Fibroblast of lung (primary cell): ENCODE results near the gene RAB18. TPM values are rescaled to one million over a fixed set of nuclear protein-coding genes. Genes with fewer than 3 reads are reported as not detected.
A peak's percentile ranks its signal among the peaks of the same experiment; 100 is the strongest.
"Not testable (repeated sequence)": the region's sequence is repeated elsewhere in the genome, so short reads cannot be mapped to it uniquely, and the experiment has no call there.

Experiments used
- DNase-seq, 2 donors: peaks; one replicate each; pipeline versions ENCODE4 v3.0.0 to v3.0.0-alpha.2; 2010; ENCODE audit warnings: low read depth in 2 of 2
- H2AFZ ChIP-seq: 2 replicates; pipeline ENCODE4 v1.5.1; 2012; ENCODE audit warnings: low read length, control low read depth, inconsistent platforms
- H3K27ac ChIP-seq: 2 replicates; pipeline ENCODE4 v1.5.1; 2011; ENCODE audit warnings: low read length, control low read depth; ENCODE audit not compliant: insufficient read depth
- H3K27me3 ChIP-seq: 2 replicates; pipeline ENCODE4 v1.5.1; 2011; ENCODE audit warnings: mild to moderate bottlenecking, low read length; ENCODE audit not compliant: control insufficient read depth, insufficient read depth
- H3K36me3 ChIP-seq: 2 replicates; pipeline ENCODE4 v1.5.1; 2011; ENCODE audit warnings: low read length; ENCODE audit not compliant: control insufficient read depth, insufficient read depth
- H3K4me1 ChIP-seq: 2 replicates; pipeline ENCODE4 v1.5.1; 2011; ENCODE audit warnings: low read length; ENCODE audit not compliant: control insufficient read depth, insufficient read depth; ENCODE audit errors: extremely low read depth
- H3K4me2 ChIP-seq: 2 replicates; pipeline ENCODE4 v1.5.1; 2011; ENCODE audit warnings: low read length, control low read depth; ENCODE audit not compliant: insufficient read depth; ENCODE audit errors: extremely low read depth
- H3K4me3 ChIP-seq, 4 experiments: fragments of 200-600 bp in 1 of 4; sonication (generic) in 1 of 4; replicated peaks in 1 of 4; 2 replicates each; pipeline ENCODE4 v1.5.1; 2011 to 2016; ENCODE audit warnings: low read length in 4 of 4, low read depth in 3 of 4, mild to moderate bottlenecking in 3 of 4, control low read depth in 2 of 4, inconsistent platforms in 1 of 4, mixed read lengths in 1 of 4; ENCODE audit not compliant: insufficient read depth in 1 of 4; ENCODE audit errors: control extremely low read depth in 1 of 4
- H3K79me2 ChIP-seq: 2 replicates; pipeline ENCODE4 v1.5.1; 2012; ENCODE audit warnings: mild to moderate bottlenecking, low read length, inconsistent platforms; ENCODE audit not compliant: control insufficient read depth, insufficient read depth
- H3K9ac ChIP-seq: 2 replicates; pipeline ENCODE4 v1.5.1; 2011; ENCODE audit warnings: mild to moderate bottlenecking, low read length, control low read depth; ENCODE audit not compliant: insufficient read depth
- H3K9me3 ChIP-seq: 2 replicates; pipeline ENCODE4 v1.5.1; 2012; ENCODE audit warnings: low read depth, low read length; ENCODE audit not compliant: control insufficient read depth, insufficient read depth
- H4K20me1 ChIP-seq: 2 replicates; pipeline ENCODE4 v1.5.1; 2011; ENCODE audit warnings: low read length; ENCODE audit not compliant: control insufficient read depth, insufficient read depth; ENCODE audit errors: extremely low read depth
- CTCF ChIP-seq, 2 donors: IDR thresholded peaks in 1 of 2; conservative IDR thresholded peaks in 1 of 2; 1 replicate in 1 of 2; 2 replicates in 1 of 2; pipeline ENCODE4 v1.5.1; 2011 to 2012; ENCODE audit warnings: low read length in 2 of 2, control low read depth in 1 of 2, inconsistent platforms in 1 of 2, low read depth in 1 of 2, mild to moderate bottlenecking in 1 of 2
- EZH2 ChIP-seq: IDR thresholded peaks from 2 replicates; pipeline ENCODE4 v1.5.1; 2012; ENCODE audit warnings: low read length, control low read depth, mild to moderate bottlenecking; ENCODE audit errors: missing control alignments
- polyA plus RNA-seq, 2 donors: library from polyadenylated mRNA; depleted of rRNA in 1 of 2; stranded (reverse) in 1 of 2; unstranded in 1 of 2; fragments of >200 nt; gene quantifications; 2 replicates each; pipeline ENCODE4 v1.2.1, GENCODE V29; 2011 to 2012; ENCODE audit warnings: missing spikeins in 1 of 2
- total RNA-seq: library from RNA; depleted of rRNA; stranded (reverse); fragments of >200 nt; gene quantifications from 2 replicates; pipeline ENCODE4 v1.2.1, GENCODE V29; 2014

The RAB18 gene
- total and polyA plus RNA-seq, 2 donors (not counting 1 experiment from before 2014, with no cell fraction given) = 42.1 to 95.2 TPM

GRCh38 chr10:27500886-27501285, 3.2 kb upstream of the RAB18 start:
- H3K27me3 ChIP-seq = peaks cover 3% of the 10 kb centered on the region
- H3K4me2 ChIP-seq = no peak overlapping the region
- no peak overlapping the region for H3K4me3 ChIP-seq
- H2AFZ ChIP-seq = no peak overlapping the region
- DNase-seq = no peak
- H3K9me3 ChIP-seq = no peaks in the 10 kb centered on the region
- H4K20me1 ChIP-seq = no peaks in the 10 kb centered on the region
- H3K4me1 ChIP-seq = peaks cover 3% of the 10 kb centered on the region
- no peak overlapping the region for H3K9ac ChIP-seq
- H3K79me2 ChIP-seq = peaks cover 18% of the 10 kb centered on the region
- H3K36me3 ChIP-seq = no peaks in the 10 kb centered on the region
- TF ChIP-seq EZH2 (no peak), CTCF (conservative IDR thresholded peaks at IDR 0.05 in 1 of 2, IDR thresholded peaks at IDR 0.05 in 1 of 2; ENCODE audit: low read depth in 1 of 2, low read length in 2 of 2) (no peak)
- H3K27ac ChIP-seq = no peak overlapping the region

GRCh38 chr10:27503498-27504006, 552 bp upstream of the RAB18 start:
- peak overlapping the region; percentile 96 for H3K9ac ChIP-seq
- peak overlapping the region; percentile 98 for H3K4me2 ChIP-seq
- H3K36me3 ChIP-seq = no peaks in the 10 kb centered on the region
- H3K79me2 ChIP-seq = peaks cover 45% of the 10 kb centered on the region
- TF ChIP-seq EZH2 (no peak), CTCF (conservative IDR thresholded peaks at IDR 0.05 in 1 of 2, IDR thresholded peaks at IDR 0.05 in 1 of 2; ENCODE audit: low read depth in 1 of 2, low read length in 2 of 2) (no peak)
- peak overlapping the region; percentile 4 for H3K27ac ChIP-seq
- H3K4me3 ChIP-seq = peak overlapping the region; percentile 56 to 91 (median 82)
- DNase-seq = no peak
- H2AFZ ChIP-seq = peak overlapping the region; percentile 98
- peaks cover 3% of the 10 kb centered on the region for H3K27me3 ChIP-seq
- H3K4me1 ChIP-seq = peaks cover 3% of the 10 kb centered on the region
- H4K20me1 ChIP-seq = no peaks in the 10 kb centered on the region
- H3K9me3 ChIP-seq = no peaks in the 10 kb centered on the region

- Histone ChIP-seq H2AFZ (no peak overlapping the region), H3K79me2 (peaks cover 58% of the 10 kb centered on the region)
- DNase-seq = peak; percentile 28 to 59
These were observed 830 bp downstream of the RAB18 start for GRCh38 chr10:27504808-27505460.

GRCh38 chr10:27505537-27505936, 1.4 kb downstream of the RAB18 start:
- H3K36me3 ChIP-seq, H2AFZ ChIP-seq, H3K27me3 ChIP-seq, DNase-seq, H4K20me1 ChIP-seq, H3K4me1 ChIP-seq, H3K9me3 ChIP-seq, H3K9ac ChIP-seq: not testable (repeated sequence)
- Histone ChIP-seq H3K79me2 (peaks cover 63% of the 10 kb centered on the region), H3K27ac (peak overlapping the region; percentile 10), H3K4me3 (peak overlapping the region; percentile 87 to 93 (median 90)), H3K4me2 (peak overlapping the region; percentile 85)

More at GRCh38 chr10:27504808-27505460, 830 bp downstream of the RAB18 start:
- H3K4me2 ChIP-seq = peak overlapping the region; percentile 85
- H3K36me3 ChIP-seq = no peaks in the 10 kb centered on the region
- H3K4me3 ChIP-seq = peak overlapping the region; percentile 87 to 93 (median 90)
- no peaks in the 10 kb centered on the region for H4K20me1 ChIP-seq
- H3K27me3 ChIP-seq = no peaks in the 10 kb centered on the region
- TF ChIP-seq EZH2 (no peak), CTCF (conservative IDR thresholded peaks at IDR 0.05 in 1 of 2, IDR thresholded peaks at IDR 0.05 in 1 of 2; ENCODE audit: low read depth in 1 of 2, low read length in 2 of 2) (no peak)
- no peaks in the 10 kb centered on the region for H3K9me3 ChIP-seq
- peak overlapping the region; percentile 96 for H3K9ac ChIP-seq
- peak overlapping the region; percentile 86 for H3K27ac ChIP-seq
- H3K4me1 ChIP-seq = peaks cover 3% of the 10 kb centered on the region
